Measurements from ENCODE around the gene PDPR. TPM values are rescaled to one million over a fixed set of nuclear protein-coding genes. Genes with fewer than 3 reads are reported as not detected.
"Not testable (repeated sequence)": the region's sequence is repeated elsewhere in the genome, so short reads cannot be mapped to it uniquely, and the experiment has no call there.

Gene PDPR
- total and polyA plus RNA-seq, 10 of the 15 experiments (the other 5 are each of a cell fraction or from before 2014, with no cell fraction given) = 2.6 to 29.1 (median 6.8) TPM

DNA sequence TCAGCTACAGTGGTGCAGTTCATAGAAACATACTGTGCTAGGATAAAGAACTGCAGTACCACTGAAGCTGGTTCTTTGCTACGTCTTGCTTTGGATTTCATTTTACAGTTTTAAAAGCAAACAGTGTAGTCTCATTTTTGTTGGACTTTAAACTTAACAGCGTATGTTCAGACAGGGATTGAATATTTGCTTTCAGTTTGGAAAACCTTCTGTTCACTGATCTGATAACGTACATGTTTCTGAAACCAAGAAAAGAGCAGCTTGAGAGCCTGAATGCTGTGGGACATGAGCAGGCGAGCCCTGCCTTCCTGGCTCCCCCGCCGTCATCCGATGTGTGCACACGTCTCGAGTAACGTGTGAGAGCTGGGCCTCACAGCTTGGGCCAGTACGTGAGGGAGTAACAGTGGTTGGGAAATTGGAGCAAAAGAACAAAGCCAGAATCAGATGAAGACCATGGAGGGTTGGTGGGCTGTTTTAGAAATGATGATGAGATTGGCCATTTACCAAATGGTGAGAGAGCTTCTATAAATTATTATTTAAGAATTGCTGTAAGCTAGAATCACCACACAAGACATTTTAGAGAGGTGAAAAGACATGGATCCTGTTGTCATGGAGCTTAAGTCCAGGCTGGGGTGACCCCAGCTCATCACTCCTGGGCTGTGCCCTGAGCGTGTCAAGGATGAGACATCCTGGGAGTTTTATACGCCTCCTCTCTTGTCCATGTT lies 38.6 kb downstream of the PDPR start (continued):
- TF ChIP-seq SUZ12 (IDR thresholded peaks at IDR 0.05; ENCODE audit: unreplicated experiment) (no peak), NFIC (IDR thresholded peaks at IDR 0.05; ENCODE audit: low read depth, low read length) (no peak), NR2C2 (IDR thresholded peaks at IDR 0.05; ENCODE audit: borderline replicate concordance, control insufficient read depth, insufficient read length, low read depth) (no peak)

DNA sequence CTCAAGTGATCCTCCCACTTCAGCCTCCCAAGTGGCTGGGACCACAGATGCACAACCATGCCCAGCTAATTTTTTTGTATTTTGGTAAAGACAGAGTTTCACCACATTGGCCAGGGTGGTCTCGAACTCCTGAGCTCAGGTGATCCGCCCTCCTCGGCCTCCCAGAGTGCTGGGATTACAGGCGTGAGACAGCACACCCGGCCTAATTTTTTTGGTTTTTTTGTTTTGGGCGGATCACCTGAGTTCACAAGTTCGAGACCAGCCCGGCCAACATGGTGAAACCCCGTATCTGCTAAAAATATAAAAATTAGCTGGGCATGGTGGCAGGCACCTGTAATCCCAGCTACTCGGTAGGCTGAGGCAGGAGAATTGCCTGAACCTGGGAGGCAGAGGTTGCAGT lies 40.6 kb downstream of the PDPR start:
- in situ Hi-C loops (cut with MboI) = loop anchor here (5.0 kb wide), 1 partner anchor 63 kb away; no protein-coding TSS in a partner anchor
- H3K4me3 ChIP-seq; intact Hi-C loops (cut with micrococcal nuclease; ENCODE audit: unreplicated experiment); FAIRE-seq; SMC1A ChIA-PET (ENCODE audit: uncharacterized antibody, unreplicated experiment); H4K20me1 ChIP-seq (ENCODE audit: control insufficient read depth, insufficient read depth); DNase-seq (ENCODE audit: low read depth, low spot score); H3K27ac ChIP-seq (ENCODE audit: control insufficient read depth, insufficient read depth); ATAC-seq; H2AFZ ChIP-seq (ENCODE audit: control insufficient read depth, low read depth, low read length); H3K4me2 ChIP-seq (ENCODE audit: control insufficient read depth, insufficient read depth); H3K9ac ChIP-seq (ENCODE audit: control insufficient read depth, insufficient read depth, low read length); H3K79me2 ChIP-seq (ENCODE audit: control insufficient read depth, insufficient read depth, low read length); H3K9me3 ChIP-seq (replicated peaks; ENCODE audit: control insufficient read depth, insufficient read depth, low read length); RAD21 ChIA-PET (ENCODE audit: unreplicated experiment); BruUV-seq (replicated peaks); H3K27me3 ChIP-seq (replicated peaks in 1 of 2; ENCODE audit: control insufficient read depth in 2 of 2, insufficient read depth in 2 of 2, low read length in 1 of 2); H3K4me1 ChIP-seq (ENCODE audit: control insufficient read depth, insufficient read depth, low read length); CTCF ChIA-PET: not testable (repeated sequence)
- peaks cover 9 to 15% of the 10 kb centered on the region in 2 experiments for H3K36me3 ChIP-seq (ENCODE audit: control insufficient read depth in 2 of 2, insufficient read depth in 2 of 2, low read length in 1 of 2)
- POLR2A ChIA-PET = interaction anchor here (0.6 kb wide), 1 partner anchor 12 kb away, joined by 3 read pairs; no protein-coding TSS in a partner anchor
- WGBS (ENCODE audit: insufficient coverage, insufficient replicate concordance, low lambda C conversion rate, missing lambda C conversion rate) = 88% methylated on average over 10 of the region's 10 CpGs
